Measurements from ENCODE around the gene NSMF. TPM values are rescaled to one million over a fixed set of nuclear protein-coding genes. Genes with fewer than 3 reads are reported as not detected.

The NSMF gene
- total and polyA plus RNA-seq, 10 of the 15 experiments (the other 5 are each of a cell fraction or from before 2014, with no cell fraction given): 0.13 to 44.3 (median 13.4) TPM

- TF ChIP-seq PRDM15 (CRISPR knock-in tag; IDR thresholded peaks at IDR 0.05) (no peak), FOXM1 (IDR thresholded peaks at IDR 0.05; ENCODE audit: low read depth, low read length) (no peak), SRF (IDR thresholded peaks at IDR 0.05; ENCODE audit: low read depth in 2 of 2, low read length in 2 of 2) (no peak), ZNF384 (IDR thresholded peaks at IDR 0.05; ENCODE audit: borderline replicate concordance, low read depth, low read length) (no peak), SMARCA5 (IDR thresholded peaks at IDR 0.05) (no peak), MYC (IDR thresholded peaks at IDR 0.05; ENCODE audit: insufficient read depth, insufficient read length, insufficient replicate concordance, low read length, severe bottlenecking) (no peak), MEF2A (IDR thresholded peaks at IDR 0.05; ENCODE audit: insufficient read depth, low read depth, low read length) (0 out of 2 replicates have a peak, but pooled peaks have one; percentile 16), KDM1A (IDR thresholded peaks at IDR 0.05; ENCODE audit: borderline replicate concordance) (no peak), USF1 (IDR thresholded peaks at IDR 0.05; ENCODE audit: borderline replicate concordance, extremely low read length, insufficient read depth, low read depth, low read length) (no peak), CUX1 (IDR thresholded peaks at IDR 0.05; ENCODE audit: insufficient replicate concordance, low read depth, low read length) (no peak), ZNF274 (IDR thresholded peaks at IDR 0.05; ENCODE audit: insufficient read depth, insufficient read length) (no peak), RUNX3 (IDR thresholded peaks at IDR 0.05; ENCODE audit: low read length) (peak; percentile 71), ZBTB4 (CRISPR knock-in tag; IDR thresholded peaks at IDR 0.05) (no peak), RAD21 (IDR thresholded peaks at IDR 0.05; ENCODE audit: insufficient read depth, low read depth, low read length) (no peak), IRF4 (IDR thresholded peaks at IDR 0.05; ENCODE audit: low read depth, low read length) (no peak), GATAD2B (conservative IDR thresholded peaks at IDR 0.05; ENCODE audit: low read depth) (no peak)
Measured at GRCh38 chr9:137461663-137462395, 2.7 kb upstream of the NSMF start (continued).
